K562 (cell line): Measurements from ENCODE around the gene ITPR1. TPM values are rescaled to one million over a fixed set of nuclear protein-coding genes. Genes with fewer than 3 reads are reported as not detected.
A peak's percentile ranks its signal among the peaks of the same experiment; 100 is the strongest.

Experiments used
- ARID2 ChIP-seq: fragments of 450-650 bp; IDR thresholded peaks from 2 replicates; pipeline ENCODE4 v1.6.1; 2017; ENCODE audit warnings: antibody characterized with exemption, mild to moderate bottlenecking
- ARID4B ChIP-seq: sonication (generic); formaldehyde crosslinking; IDR thresholded peaks from 2 replicates; pipeline ENCODE4 v1.8.0; 2022; ENCODE audit warnings: mild to moderate bottlenecking, missing genetic modification reagents
- CBFB ChIP-seq: sonication (generic); formaldehyde crosslinking; IDR thresholded peaks from 2 replicates; pipeline ENCODE4 v1.4.0; 2020; ENCODE audit warnings: mild to moderate bottlenecking, missing genetic modification reagents
- ETS1 ChIP-seq: conservative IDR thresholded peaks from 2 replicates; pipeline ENCODE4 v1.6.1; 2011; ENCODE audit warnings: low read depth, mild to moderate bottlenecking, low read length; ENCODE audit not compliant: control insufficient read depth
- ETS2 ChIP-seq: IDR thresholded peaks from 2 replicates; pipeline ENCODE4 v1.6.1; 2016; ENCODE audit warnings: borderline replicate concordance, missing genetic modification characterization, mild to moderate bottlenecking, moderate library complexity, missing compliant biosample characterization; ENCODE audit not compliant: poor library complexity, severe bottlenecking
- HMBOX1 ChIP-seq: sonication (generic); IDR thresholded peaks from 2 replicates; pipeline ENCODE4 v1.6.1; 2016
- NFIC ChIP-seq: fragments of 450-650 bp; IDR thresholded peaks from 2 replicates; pipeline ENCODE4 v1.6.1; 2017; ENCODE audit warnings: mild to moderate bottlenecking, inconsistent platforms
- PKNOX1 ChIP-seq: fragments of 450-650 bp; IDR thresholded peaks from 2 replicates; pipeline ENCODE4 v1.6.1; 2016
- SIX5 ChIP-seq, 2 experiments: IDR thresholded peaks; 2 replicates each; pipeline ENCODE4 v1.6.1; 2011; ENCODE audit warnings: low read length in 2 of 2, borderline replicate concordance in 1 of 2, low read depth in 1 of 2, mild to moderate bottlenecking in 1 of 2, moderate library complexity in 1 of 2; ENCODE audit not compliant: insufficient read depth in 1 of 2
- SRF ChIP-seq, 2 experiments: fragments of 250-450, 450-650 bp in 1 of 2; sonication (Bioruptor Pico) in 1 of 2; sonication (generic) in 1 of 2; formaldehyde crosslinking; IDR thresholded peaks; 2 replicates each; pipeline versions ENCODE4 v1.5.0 to v1.5.1; 2020 to 2022; ENCODE audit warnings: mild to moderate bottlenecking in 1 of 2, missing genetic modification reagents in 1 of 2
- TAF1 ChIP-seq: IDR thresholded peaks from 2 replicates; pipeline ENCODE4 v1.6.1; 2011; ENCODE audit warnings: mild to moderate bottlenecking, low read length, moderate library complexity; ENCODE audit not compliant: insufficient read depth, control insufficient read depth, severe bottlenecking; ENCODE audit errors: extremely low read depth
- TEAD4 ChIP-seq, 2 experiments: sonication (generic) in 1 of 2; formaldehyde crosslinking in 1 of 2; IDR thresholded peaks; 2 replicates each; pipeline versions ENCODE4 v1.6.1 to v1.8.0; 2012 to 2022; ENCODE audit warnings: borderline replicate concordance in 1 of 2, inconsistent platforms in 1 of 2, low read length in 1 of 2, mild to moderate bottlenecking in 1 of 2, missing genetic modification reagents in 1 of 2
- ZBTB33 ChIP-seq: sonication (generic); formaldehyde crosslinking; IDR thresholded peaks from 2 replicates; pipeline ENCODE4 v1.8.1; 2023; ENCODE audit warnings: mild to moderate bottlenecking, missing genetic modification reagents
- ZC3H8 ChIP-seq: fragments of 450-650 bp; IDR thresholded peaks from 2 replicates; pipeline ENCODE4 v1.6.1; 2017
- ZNF12 ChIP-seq: sonication (generic); formaldehyde crosslinking; IDR thresholded peaks from 2 replicates; pipeline ENCODE4 v1.4.0; 2020; ENCODE audit warnings: mild to moderate bottlenecking, missing genetic modification reagents
- ZNF778 ChIP-seq: fragments of 450-650 bp; formaldehyde crosslinking; IDR thresholded peaks from 2 replicates; pipeline ENCODE4 v1.4.0; 2020; ENCODE audit warnings: mild to moderate bottlenecking, moderate library complexity
- polyA plus RNA-seq, 8 experiments: library from polyadenylated mRNA; depleted of rRNA in 4 of 8; stranded (reverse) in 5 of 8; unstranded in 3 of 8; fragments of >200 nt; fragmentation: Nextera tagmentation in 2 of 8; fragmentation: Illumina TruSeq in 1 of 8; extraction: Ambion mirVana in 2 of 8; extraction: Trizol in 1 of 8; gene quantifications; 2 replicates each; pipeline versions ENCODE4 v1.2.1 to v1.2.3, GENCODE V29; 2011 to 2014; ENCODE audit warnings: inconsistent platforms in 1 of 8, missing spikeins in 1 of 8
- total RNA-seq, 7 experiments: library from RNA; depleted of rRNA in 6 of 7; stranded (reverse); fragments of >200 nt in 6 of 7; fragmentation: Illumina TruSeq in 2 of 7; extraction: Trizol in 2 of 7; gene quantifications; 2 replicates each; pipeline versions ENCODE4 v1.2.1 to v1.2.3, GENCODE V29; 2011 to 2021; ENCODE audit warnings: low replicate concordance in 1 of 7

Gene ITPR1
- total and polyA plus RNA-seq, 9 of the 15 experiments (the other 6 are each of a cell fraction or from before 2014, with no cell fraction given) = 22.4 to 40.0 (median 27.4) TPM

- no peak for TF ChIP-seq TAF1
- TF ChIP-seq ARID4B (CRISPR knock-in tag) = no peak
- no peak for TF ChIP-seq ZNF778 (CRISPR knock-in tag)
- TF ChIP-seq ZBTB33 = no peak
- no peak for TF ChIP-seq ZNF12
- TF ChIP-seq ZC3H8 = no peak
- no peak for TF ChIP-seq ARID2
- TF ChIP-seq SIX5 (IDR thresholded peaks at IDR 0.05; ENCODE audit: borderline replicate concordance in 1 of 2, insufficient read depth in 1 of 2, low read depth in 1 of 2, low read length in 2 of 2) = no peak
- TF ChIP-seq ETS2 = no peak
- 0 out of 4 replicates have a peak, but pooled peaks of 1 of the 2 experiments have one; percentile 19 for TF ChIP-seq SRF (CRISPR knock-in tag; IDR thresholded peaks at IDR 0.05)
- TF ChIP-seq NFIC = peak; percentile 65
- peak; percentile 56 for TF ChIP-seq PKNOX1
- no peak for TF ChIP-seq HMBOX1
- TF ChIP-seq ETS1 = no peak
- TF ChIP-seq CBFB (CRISPR knock-in tag) = no peak
- no peak for TF ChIP-seq TEAD4 (IDR thresholded peaks at IDR 0.05; ENCODE audit: low read length)
- TF ChIP-seq TEAD4 (CRISPR knock-in tag; IDR thresholded peaks at IDR 0.05; ENCODE audit: borderline replicate concordance) = no peak
These were observed 77.9 kb downstream of the ITPR1 start (continued) for GRCh38 chr3:4570840-4571621.
